ENCODE measurements around the gene PCDHGB2.
A peak's percentile ranks its signal among the peaks of the same experiment; 100 is the strongest.
"Not testable (repeated sequence)": the region's sequence is repeated elsewhere in the genome, so short reads cannot be mapped to it uniquely, and the experiment has no call there.

The PCDHGB2 gene

DNA sequence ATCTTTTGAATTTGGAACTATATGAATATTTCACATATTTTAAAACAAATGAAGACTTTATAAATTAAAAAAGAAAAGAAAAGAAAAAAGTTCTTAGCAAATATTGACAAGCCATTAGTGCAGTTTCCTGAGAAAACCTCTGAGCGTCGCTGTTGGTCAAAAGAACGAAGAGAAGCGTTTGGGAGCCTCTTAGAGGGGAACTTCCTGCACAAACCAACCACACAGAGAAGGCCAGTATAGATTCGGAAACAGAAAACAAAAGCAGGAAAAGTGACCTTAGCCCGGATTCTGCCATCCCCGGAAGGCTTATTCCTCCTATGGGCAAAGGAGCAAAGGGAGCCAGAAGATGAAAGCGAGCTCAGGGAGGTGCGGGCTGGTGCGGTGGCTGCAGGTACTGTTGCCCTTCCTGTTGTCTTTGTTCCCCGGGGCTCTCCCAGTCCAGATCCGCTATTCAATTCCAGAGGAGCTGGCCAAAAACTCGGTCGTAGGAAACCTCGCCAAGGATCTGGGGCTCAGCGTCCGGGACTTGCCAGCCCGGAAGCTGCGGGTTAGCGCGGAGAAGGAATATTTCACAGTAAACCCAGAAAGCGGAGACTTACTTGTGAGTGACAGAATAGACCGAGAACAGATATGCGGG lies at the start of gene PCDHGB2:
Gene PCDHGB2 (plus strand): TSS at position 205 of the 637 bp plus-strand sequence. CDS start 142 bp downstream, at position 347.
- H3K4me3 ChIP-seq (ENCODE audit: low read length), result peak within 1 kb of the TSS; percentile 52
- DNase-seq (ENCODE audit: low read depth), result peak; percentile 55
- TF ChIP-seq, protein P1, sequence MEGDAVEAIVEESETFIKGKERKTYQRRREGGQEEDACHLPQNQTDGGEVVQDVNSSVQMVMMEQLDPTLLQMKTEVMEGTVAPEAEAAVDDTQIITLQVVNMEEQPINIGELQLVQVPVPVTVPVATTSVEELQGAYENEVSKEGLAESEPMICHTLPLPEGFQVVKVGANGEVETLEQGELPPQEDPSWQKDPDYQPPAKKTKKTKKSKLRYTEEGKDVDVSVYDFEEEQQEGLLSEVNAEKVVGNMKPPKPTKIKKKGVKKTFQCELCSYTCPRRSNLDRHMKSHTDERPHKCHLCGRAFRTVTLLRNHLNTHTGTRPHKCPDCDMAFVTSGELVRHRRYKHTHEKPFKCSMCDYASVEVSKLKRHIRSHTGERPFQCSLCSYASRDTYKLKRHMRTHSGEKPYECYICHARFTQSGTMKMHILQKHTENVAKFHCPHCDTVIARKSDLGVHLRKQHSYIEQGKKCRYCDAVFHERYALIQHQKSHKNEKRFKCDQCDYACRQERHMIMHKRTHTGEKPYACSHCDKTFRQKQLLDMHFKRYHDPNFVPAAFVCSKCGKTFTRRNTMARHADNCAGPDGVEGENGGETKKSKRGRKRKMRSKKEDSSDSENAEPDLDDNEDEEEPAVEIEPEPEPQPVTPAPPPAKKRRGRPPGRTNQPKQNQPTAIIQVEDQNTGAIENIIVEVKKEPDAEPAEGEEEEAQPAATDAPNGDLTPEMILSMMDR (conservative IDR thresholded peaks at IDR 0.05; ENCODE audit: low read length), result peak; percentile 59

GRCh38 chr5:141313711-141314110 lies 46.1 kb upstream of the PCDHGB2 start:
- TF ChIP-seq, protein P1 (conservative IDR thresholded peaks at IDR 0.05; ENCODE audit: low read length), result no peak
- no peak overlapping the region for H3K4me3 ChIP-seq (ENCODE audit: low read length)
- no peak for DNase-seq (ENCODE audit: low read depth)

DNA sequence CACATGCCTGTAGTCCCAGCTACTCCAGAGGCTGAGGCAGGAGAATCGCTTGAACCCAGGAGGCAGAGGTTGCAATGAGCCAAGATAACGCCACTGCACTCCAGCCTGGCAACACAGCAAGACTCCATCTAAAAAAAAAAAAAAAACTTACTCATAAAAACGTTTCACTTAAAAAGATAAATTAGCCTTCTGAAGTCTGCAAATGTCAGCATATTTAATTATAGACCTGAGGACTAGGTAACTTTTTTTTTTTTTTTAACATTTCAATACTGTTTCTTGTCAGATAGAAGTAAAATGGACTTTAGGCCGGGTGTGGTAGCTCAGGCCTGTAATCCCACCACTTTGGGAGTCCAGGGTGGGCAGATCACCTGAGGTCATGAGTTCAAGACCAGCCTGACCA lies 42.8 kb upstream of the PCDHGB2 start:
- not testable (repeated sequence) for H3K4me3 ChIP-seq (ENCODE audit: low read length); DNase-seq (ENCODE audit: low read depth)

DNA sequence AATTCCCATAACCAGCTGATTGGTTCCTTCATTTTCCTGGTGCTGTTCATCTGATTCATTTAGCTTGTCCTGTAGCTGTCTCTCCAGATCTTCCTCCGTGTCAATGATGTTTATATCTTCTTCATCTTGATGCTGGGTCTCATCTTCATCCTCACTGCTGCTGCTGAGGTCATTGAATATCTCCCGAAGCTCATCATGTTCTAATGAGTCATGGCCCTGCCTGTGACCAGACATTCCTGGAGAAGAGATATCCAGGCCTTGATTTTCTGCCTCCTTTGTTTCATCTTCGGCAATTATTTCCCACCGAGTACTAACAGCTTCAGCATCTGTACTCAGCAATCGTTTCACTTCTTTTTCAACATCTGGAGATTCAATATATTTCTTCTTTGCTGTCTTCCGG lies 40.6 kb upstream of the PCDHGB2 start:
- DNase-seq (ENCODE audit: low read depth), result no peak
- no peak overlapping the region for H3K4me3 ChIP-seq (ENCODE audit: low read length)
- TF ChIP-seq, protein P1 (conservative IDR thresholded peaks at IDR 0.05; ENCODE audit: low read length), result no peak

GRCh38 chr5:141319699-141320098 lies 40.1 kb upstream of the PCDHGB2 start:
- peak overlapping the region; percentile 85 for H3K4me3 ChIP-seq (ENCODE audit: low read length)
- TF ChIP-seq, protein P1 (conservative IDR thresholded peaks at IDR 0.05; ENCODE audit: low read length), result no peak
- no peak for DNase-seq (ENCODE audit: low read depth)

- H3K4me3 ChIP-seq (ENCODE audit: low read length), result peak within 1 kb of the TSS; percentile 85
- TF ChIP-seq, protein P1 (conservative IDR thresholded peaks at IDR 0.05; ENCODE audit: low read length), result peak; percentile 88
- DNase-seq (ENCODE audit: low read depth), result peak; percentile 93
These were observed 39.3 kb upstream of the PCDHGB2 start, which contains the start of gene TAF7 for GRCh38 chr5:141320225-141321169. Gene TAF7 (minus strand): TSS chr5:141320784. CDS start chr5:141320044, 740 bp downstream.

- no peak for DNase-seq (ENCODE audit: low read depth)
- no peak overlapping the region for H3K4me3 ChIP-seq (ENCODE audit: low read length)
- TF ChIP-seq, protein P1 (conservative IDR thresholded peaks at IDR 0.05; ENCODE audit: low read length), result no peak
These were observed 37.5 kb upstream of the PCDHGB2 start for GRCh38 chr5:141322261-141322660.

All from AG10803 (cell line).